Measurements from ENCODE around the gene PPM1B. TPM values are rescaled to one million over a fixed set of nuclear protein-coding genes. Genes with fewer than 3 reads are reported as not detected.
"Not testable (repeated sequence)": the region's sequence is repeated elsewhere in the genome, so short reads cannot be mapped to it uniquely, and the experiment has no call there.

Gene PPM1B
- 38.1 and 51.6 TPM in 2 replicates for total RNA-seq
- 21.7 TPM for polyA plus RNA-seq (2012)

- DNase-seq (ENCODE audit: low read depth), result no peak
Observed at GRCh38 chr2:44168681-44169154, at the start of gene PPM1B. Gene PPM1B, plus strand, starts transcription at chr2:44168875. Its CDS starts 32,325 bp downstream, at chr2:44201200.

DNA sequence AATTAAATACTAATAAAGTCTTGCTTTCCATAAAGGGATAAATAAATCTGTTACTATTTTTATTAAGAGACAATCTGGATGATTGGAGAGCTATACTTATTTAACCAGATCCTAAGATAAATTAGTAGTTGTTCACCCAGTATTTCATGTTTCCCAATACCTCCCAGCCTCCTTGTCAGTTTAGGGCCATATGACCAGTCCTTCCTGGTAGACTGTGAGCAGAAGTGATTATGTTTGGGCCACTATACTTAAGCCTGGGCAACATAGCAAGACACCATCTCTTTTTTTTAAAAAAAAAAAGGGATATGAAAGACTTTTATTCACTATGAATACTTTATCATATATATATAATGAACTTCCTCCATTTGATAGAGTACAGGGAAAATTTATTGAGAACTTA, 48.8 kb upstream of the PPM1B start:
- no peak for DNase-seq (ENCODE audit: low read depth)

- DNase-seq (ENCODE audit: low read depth), result peak; percentile 46
Observed at GRCh38 chr2:44120428-44120827, 48.2 kb upstream of the PPM1B start.

- no peak for DNase-seq (ENCODE audit: low read depth)
Observed at GRCh38 chr2:44121899-44122298, 46.8 kb upstream of the PPM1B start.

- no peak for DNase-seq (ENCODE audit: low read depth)
Observed at GRCh38 chr2:44124500-44124899, 44.2 kb upstream of the PPM1B start.

DNA sequence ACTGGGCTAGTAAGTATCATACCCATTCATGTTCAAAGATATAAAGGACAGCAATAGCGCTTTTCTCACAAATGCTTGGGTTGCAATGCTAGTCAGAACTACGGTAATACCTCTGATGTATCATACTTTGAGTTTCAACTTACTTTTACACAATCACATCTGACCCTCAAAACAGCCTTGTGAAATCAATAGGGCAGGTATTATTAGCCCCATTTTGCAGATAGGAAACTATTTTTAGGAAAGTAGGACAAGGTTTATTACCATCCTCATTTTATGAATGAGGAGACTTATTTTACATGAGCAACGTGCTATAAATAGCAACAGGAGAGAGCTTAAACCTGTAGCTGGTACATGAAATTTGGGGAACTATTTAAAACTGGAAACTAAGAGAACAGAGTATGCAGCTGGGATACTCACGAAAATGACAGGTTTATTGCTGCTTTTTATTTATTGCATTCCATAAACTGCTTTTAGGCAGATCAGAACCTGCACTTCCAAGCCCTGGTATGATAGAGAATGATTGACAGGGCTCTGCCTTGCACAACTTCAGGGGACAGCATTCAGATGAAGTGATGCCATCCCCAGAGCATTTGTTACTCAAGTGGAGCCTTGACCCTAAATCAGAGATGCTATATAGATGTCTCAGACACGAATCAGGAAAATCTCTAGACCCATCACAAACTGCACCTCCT, 42.4 kb upstream of the PPM1B start:
- DNase-seq (ENCODE audit: low read depth), result no peak

GRCh38 chr2:44130441-44130840, 38.2 kb upstream of the PPM1B start:
- peak; percentile 73 for DNase-seq (ENCODE audit: low read depth)

- no peak for DNase-seq (ENCODE audit: low read depth)
Observed at GRCh38 chr2:44131177-44131576, 37.5 kb upstream of the PPM1B start.

- not testable (repeated sequence) for DNase-seq (ENCODE audit: low read depth)
Observed at GRCh38 chr2:44133602-44134001, 35.1 kb upstream of the PPM1B start.

GRCh38 chr2:44134848-44135247, 33.8 kb upstream of the PPM1B start:
- DNase-seq (ENCODE audit: low read depth), result no peak

DNA sequence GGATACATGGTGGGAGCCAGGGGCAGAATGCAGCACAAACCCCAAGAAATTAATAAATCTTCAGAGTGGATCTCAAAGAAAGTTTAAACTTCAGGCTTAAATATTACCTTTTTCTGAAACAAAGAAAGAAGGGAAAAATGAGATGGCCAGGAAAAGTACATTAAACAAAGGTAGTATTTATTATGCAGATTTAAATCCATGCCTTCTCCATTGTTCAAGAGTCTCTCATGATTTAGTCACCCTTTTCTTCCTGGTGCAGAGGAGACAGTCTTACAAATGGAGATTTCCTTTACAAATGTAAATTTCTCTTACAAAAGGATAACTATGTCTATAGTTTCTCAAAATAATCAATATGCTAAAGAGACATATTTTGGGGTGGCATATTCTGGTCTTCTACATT, 33.4 kb upstream of the PPM1B start:
- no peak for DNase-seq (ENCODE audit: low read depth)

DNA sequence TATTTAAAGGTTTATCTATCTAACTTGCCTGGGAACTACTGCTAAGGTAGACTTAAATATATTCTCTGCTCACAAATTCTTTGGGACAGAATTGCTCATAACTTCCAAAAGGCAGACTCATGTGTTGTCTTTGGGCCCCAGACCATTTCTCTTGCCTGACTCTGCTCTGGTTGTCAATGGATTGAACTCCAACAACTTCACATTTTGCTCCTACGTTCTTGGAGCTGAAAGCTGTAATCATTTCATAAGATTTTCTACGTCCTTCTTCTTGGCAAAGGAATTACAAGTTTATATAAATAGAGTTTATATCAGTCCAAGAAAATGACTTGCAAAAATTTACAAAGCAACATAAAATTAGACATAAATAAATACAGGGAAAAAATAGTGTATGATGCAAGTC, 32.9 kb upstream of the PPM1B start:
- DNase-seq (ENCODE audit: low read depth), result no peak

GRCh38 chr2:44136252-44136651, 32.4 kb upstream of the PPM1B start:
- peak; percentile 13 for DNase-seq (ENCODE audit: low read depth)

GRCh38 chr2:44137048-44137447, 31.6 kb upstream of the PPM1B start:
- DNase-seq (ENCODE audit: low read depth), result no peak

DNA sequence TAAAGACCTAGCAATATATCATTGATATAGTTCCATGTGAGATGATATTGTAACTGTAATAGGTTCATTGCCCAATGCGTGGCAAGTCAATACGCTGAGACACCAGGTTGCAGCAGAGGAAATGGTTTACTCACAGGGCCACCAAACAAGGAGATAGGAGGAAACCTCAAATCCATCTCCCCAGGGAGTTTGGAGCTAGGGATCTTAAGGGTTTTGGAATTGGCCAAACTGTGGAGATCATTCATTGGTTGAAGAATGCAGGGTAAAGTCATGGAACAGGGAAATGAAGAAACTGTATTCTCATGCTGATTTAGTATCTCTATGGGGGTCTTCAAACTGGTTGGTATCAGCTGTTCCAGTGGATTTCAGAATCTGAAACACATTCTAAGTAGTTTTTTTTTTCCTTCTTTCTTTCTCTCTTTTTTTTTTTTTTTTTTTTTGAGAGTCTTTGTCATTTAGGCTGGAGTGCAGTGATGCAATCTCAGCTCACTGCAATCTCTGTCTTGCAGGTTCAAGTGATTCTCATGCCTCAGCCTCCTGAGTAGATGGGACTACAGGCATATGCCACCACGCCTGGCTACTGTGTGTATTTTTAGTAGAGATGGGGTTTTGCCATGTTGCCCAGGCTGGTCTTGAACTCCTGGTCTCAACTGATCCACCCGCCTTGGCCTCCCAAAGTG, 30.7 kb upstream of the PPM1B start:
- DNase-seq (ENCODE audit: low read depth), result no peak

- DNase-seq (ENCODE audit: low read depth), result no peak
Observed at GRCh38 chr2:44139741-44140140, 28.9 kb upstream of the PPM1B start.

DNA sequence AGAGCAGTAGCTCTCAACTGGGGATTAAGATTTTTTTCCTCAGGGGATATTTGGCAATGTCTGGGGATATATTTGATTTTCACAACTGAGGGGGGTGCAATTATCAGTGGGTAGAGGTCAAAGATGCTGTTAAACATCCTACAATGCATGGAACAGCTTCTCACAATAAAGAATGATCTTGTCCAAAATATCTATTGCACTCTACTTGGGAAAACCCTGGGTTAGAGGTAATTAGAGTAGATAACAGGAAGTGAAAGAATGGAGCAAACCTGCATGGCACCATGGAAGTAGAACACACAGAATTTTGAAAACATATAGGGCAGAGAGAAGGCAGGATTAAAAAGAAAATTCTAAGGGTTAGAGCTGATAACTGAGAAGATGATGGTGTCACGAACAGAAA, 26.4 kb upstream of the PPM1B start:
- DNase-seq (ENCODE audit: low read depth), result no peak

GRCh38 chr2:44143701-44144100, 25.0 kb upstream of the PPM1B start:
- DNase-seq (ENCODE audit: low read depth), result no peak

DNA sequence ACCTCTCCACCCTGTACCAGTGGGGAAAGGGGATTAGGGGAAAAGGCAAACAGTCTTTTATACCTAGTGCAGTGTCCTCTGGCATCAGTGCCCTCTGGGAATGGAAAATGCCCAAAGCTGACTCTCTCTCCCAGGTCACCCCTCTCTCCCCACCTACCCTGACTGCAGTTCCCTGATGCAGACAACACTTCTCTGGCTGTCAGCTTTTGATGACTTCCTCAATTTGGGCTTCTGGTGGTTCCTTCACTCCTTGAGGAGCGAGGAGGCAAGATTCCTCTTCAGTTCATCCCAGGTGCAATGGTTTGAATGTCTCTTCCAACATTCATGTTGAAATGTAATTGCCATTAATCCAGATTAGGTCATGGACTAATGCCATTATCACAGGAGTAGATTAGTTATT, 19.7 kb upstream of the PPM1B start:
- DNase-seq (ENCODE audit: low read depth), result no peak

- no peak for DNase-seq (ENCODE audit: low read depth)
Observed at GRCh38 chr2:44150473-44150872, 18.2 kb upstream of the PPM1B start.

DNA sequence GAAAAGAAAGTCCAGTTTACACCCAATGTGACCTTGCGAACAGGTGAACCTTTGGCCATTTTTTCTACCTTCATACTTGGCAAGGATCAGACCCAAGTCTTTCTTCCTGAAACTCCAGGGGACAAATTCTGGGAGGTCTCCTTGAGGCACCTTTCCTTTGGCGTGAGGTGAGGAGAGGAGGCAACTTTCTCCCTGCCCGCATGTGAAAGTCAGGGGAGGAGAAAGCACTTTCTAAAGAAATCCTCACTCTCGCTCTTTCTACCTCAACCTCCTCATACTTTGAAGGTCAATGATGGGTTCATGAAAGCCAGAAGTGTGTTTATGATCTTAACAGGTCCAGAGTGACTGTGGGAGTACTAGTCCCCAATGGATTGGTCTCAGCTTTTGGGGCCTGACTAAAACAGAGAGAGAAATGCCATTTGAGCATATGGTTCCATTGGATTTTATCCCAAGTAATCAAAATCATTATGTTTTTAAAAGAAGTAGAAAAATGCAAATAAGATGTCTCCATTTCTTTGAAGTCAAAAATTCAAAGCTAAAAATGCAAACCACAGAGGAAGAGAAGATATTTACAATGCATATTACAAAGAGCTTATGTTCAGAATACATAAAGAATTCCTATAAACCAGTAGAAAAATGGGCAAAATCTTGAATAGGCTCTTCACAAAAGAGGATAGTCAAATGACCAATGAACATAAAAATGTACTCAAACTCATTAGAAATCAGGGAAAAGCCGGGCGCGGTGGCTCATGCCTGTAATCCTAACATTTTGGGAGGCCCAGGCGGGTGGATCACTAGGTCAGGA, 15.6 kb upstream of the PPM1B start:
- DNase-seq (ENCODE audit: low read depth), result no peak

All from myocyte (in vitro differentiated cells).